ENCODE results near the gene IL17RD.

Gene IL17RD

DNA sequence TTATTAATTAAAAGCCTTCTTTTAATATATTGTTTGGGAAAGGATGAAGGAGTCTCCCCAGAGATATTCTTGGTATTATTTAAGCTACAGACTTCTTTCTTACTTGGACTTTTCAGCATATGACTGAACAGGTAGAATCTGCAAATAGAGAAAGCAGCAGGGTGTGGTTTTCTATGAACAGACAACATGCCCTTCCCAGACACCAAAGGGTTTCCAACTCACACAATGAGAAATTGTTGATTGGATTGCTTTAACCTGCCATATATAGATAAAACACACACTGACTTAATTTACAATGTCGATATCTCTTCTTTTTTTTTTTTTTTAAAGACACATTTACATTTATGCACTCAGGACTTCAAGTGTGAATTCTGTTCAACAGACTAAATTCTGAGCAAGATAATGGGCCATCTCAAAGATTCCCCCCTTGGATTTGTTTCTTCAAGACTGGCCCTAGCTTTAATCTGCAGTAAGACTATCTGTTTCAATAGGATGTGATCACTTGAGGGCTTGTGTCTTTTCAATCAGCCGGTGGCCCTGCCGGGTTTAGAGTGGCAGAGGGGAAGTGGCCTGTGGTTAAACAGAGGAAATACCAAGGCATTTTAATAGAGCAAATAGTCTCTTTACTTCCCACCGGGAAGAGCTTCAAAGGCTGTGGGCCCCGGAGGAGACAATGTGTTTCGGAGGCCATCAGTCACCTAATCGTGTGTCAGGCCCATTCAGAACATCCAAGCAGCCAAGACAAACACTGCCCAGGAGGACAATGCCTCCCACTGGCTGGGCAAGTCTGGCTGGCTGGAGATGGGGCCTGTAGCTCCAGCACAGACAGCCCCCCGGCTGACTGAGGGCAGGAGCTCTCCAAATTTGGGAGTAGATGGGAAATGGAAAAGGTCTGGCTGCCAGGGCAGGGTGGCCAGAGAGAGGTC, 6.1 kb downstream of the IL17RD start:
- TF ChIP-seq CTCF (IDR thresholded peaks at IDR 0.05; ENCODE audit: low read depth, low read length): no peak
- no peak overlapping the region for H3K4me3 ChIP-seq (ENCODE audit: low read depth, low read length)

GRCh38 chr3:57158325-57158724, 6.8 kb downstream of the IL17RD start:
- TF ChIP-seq CTCF (IDR thresholded peaks at IDR 0.05; ENCODE audit: low read depth, low read length): no peak
- no peak overlapping the region for H3K4me3 ChIP-seq (ENCODE audit: low read depth, low read length)

- H3K4me3 ChIP-seq (ENCODE audit: low read depth, low read length): no peak overlapping the region
- no peak for TF ChIP-seq CTCF (IDR thresholded peaks at IDR 0.05; ENCODE audit: low read depth, low read length)
Measured at GRCh38 chr3:57157545-57157944, 7.6 kb downstream of the IL17RD start.

GRCh38 chr3:57155310-57155643, 9.9 kb downstream of the IL17RD start:
- H3K4me3 ChIP-seq (ENCODE audit: low read depth, low read length): no peak overlapping the region
- no peak for TF ChIP-seq CTCF (IDR thresholded peaks at IDR 0.05; ENCODE audit: low read depth, low read length)

DNA sequence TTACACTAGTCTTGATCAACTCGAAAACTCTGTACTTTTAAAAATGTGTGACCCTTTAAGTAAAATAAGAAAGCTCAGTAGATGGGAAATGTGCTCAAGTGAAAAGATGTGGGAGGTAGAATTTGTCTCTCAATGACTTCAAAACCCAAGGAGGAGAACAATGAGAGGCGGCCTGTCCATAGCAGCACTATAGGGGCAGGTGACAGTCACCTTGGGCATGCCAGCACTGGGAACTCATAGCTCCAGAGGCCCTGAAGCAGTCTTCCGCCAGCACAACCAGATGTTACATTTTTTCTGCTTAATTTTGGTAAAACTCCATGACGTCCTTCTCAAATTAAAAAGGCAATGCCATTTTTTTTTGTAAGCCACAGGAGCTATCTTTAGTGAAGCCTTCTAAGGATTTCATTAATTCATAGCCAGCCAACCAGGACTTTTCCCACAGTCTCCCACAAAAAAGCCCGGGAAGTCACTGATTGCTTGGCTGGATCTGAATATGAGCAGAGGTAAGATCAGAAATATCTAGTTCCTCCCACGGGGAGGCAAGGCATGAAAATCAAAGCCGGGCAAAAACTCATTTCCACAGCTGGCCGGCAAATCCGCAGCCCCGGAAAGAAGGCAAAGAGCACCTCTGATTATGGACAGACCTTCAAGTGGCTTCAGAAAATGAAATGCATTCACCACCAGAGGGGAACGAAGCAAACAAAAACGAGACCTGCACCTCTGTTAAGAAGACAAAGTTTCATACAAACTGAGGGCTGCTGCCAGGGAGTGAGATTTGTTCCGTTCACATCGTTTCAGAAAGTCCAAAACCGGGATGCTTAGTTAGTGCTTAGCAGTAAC, 10.5 kb downstream of the IL17RD start:
- no peak overlapping the region for H3K4me3 ChIP-seq (ENCODE audit: low read depth, low read length)
- TF ChIP-seq CTCF (IDR thresholded peaks at IDR 0.05; ENCODE audit: low read depth, low read length): no peak

GRCh38 chr3:57152151-57153143, 12.7 kb downstream of the IL17RD start:
- no peak for TF ChIP-seq CTCF (IDR thresholded peaks at IDR 0.05; ENCODE audit: low read depth, low read length)
- no peak overlapping the region for H3K4me3 ChIP-seq (ENCODE audit: low read depth, low read length)

All from WI38 (cell line).